ENCODE data around the gene RTN4RL1.
A peak's percentile ranks its signal among the peaks of the same experiment; 100 is the strongest.
"Not testable (repeated sequence)": the region's sequence is repeated elsewhere in the genome, so short reads cannot be mapped to it uniquely, and the experiment has no call there.

Gene RTN4RL1

GRCh38 chr17:2029911-2030778 lies 5.0 kb upstream of the RTN4RL1 start, which contains the start of gene DPH1:
Gene DPH1 (plus strand): TSS chr17:2030153. CDS start chr17:2030170, 17 bp downstream.
- peak; percentile 81 to 99 (median 90) for DNase-seq
- intact Hi-C loops (cut with DNase I): loop anchor here (10.0 kb wide), 1 partner anchor 315 kb away; the partner anchor contains the start of gene TLCD2

GRCh38 chr17:2028737-2029136 lies 3.6 kb upstream of the RTN4RL1 start:
- intact Hi-C loops (cut with DNase I): no loop called here
- no peak for DNase-seq

GRCh38 chr17:2028234-2028614 lies 3.1 kb upstream of the RTN4RL1 start:
- intact Hi-C loops (cut with DNase I): no loop called here
- DNase-seq: no peak

GRCh38 chr17:2027528-2028233 lies 2.5 kb upstream of the RTN4RL1 start:
- peak in 2 of 10 donors; percentile 82 to 85 for DNase-seq
- intact Hi-C loops (cut with DNase I): no loop called here

GRCh38 chr17:2025622-2026309 lies 632 bp upstream of the RTN4RL1 start:
- intact Hi-C loops (cut with DNase I): loop anchor here (1.0 kb wide), 1 partner anchor 117 kb away; no protein-coding TSS in a partner anchor
- DNase-seq: peak in 9 of 10 donors; percentile 55 to 95 (median 79)

- intact Hi-C loops (cut with DNase I): no loop called here
- peak in 1 of 10 donors; percentile 77 for DNase-seq
These were observed 438 bp downstream of the RTN4RL1 start for GRCh38 chr17:2024572-2025219.

- intact Hi-C loops (cut with DNase I): no loop called here
- DNase-seq: peak in 3 of 10 donors; percentile 83 to 92 (median 83)
These were observed 1.2 kb downstream of the RTN4RL1 start for GRCh38 chr17:2023692-2024571.

- no peak for DNase-seq
- intact Hi-C loops (cut with DNase I): no loop called here
These were observed 1.9 kb downstream of the RTN4RL1 start for GRCh38 chr17:2023256-2023655.

- intact Hi-C loops (cut with DNase I): no loop called here
- peak in 2 of 10 donors; percentile 88 for DNase-seq
These were observed 2.4 kb downstream of the RTN4RL1 start for GRCh38 chr17:2022647-2023240.

- no peak for DNase-seq
- intact Hi-C loops (cut with DNase I): no loop called here
These were observed 4.4 kb downstream of the RTN4RL1 start for GRCh38 chr17:2020721-2021120.

GRCh38 chr17:2019723-2020122 lies 5.4 kb downstream of the RTN4RL1 start:
- intact Hi-C loops (cut with DNase I): no loop called here
- DNase-seq: no peak

GRCh38 chr17:2018716-2019510 lies 6.2 kb downstream of the RTN4RL1 start:
- intact Hi-C loops (cut with DNase I): no loop called here
- DNase-seq: peak in 1 of 10 donors; percentile 79

GRCh38 chr17:2017274-2017941 lies 7.7 kb downstream of the RTN4RL1 start:
- no peak for DNase-seq
- intact Hi-C loops (cut with DNase I): no loop called here

GRCh38 chr17:2016494-2016893 lies 8.6 kb downstream of the RTN4RL1 start:
- intact Hi-C loops (cut with DNase I): no loop called here
- no peak for DNase-seq

GRCh38 chr17:2015314-2015713 lies 9.8 kb downstream of the RTN4RL1 start:
- intact Hi-C loops (cut with DNase I): no loop called here
- DNase-seq: no peak

- no peak for DNase-seq
- intact Hi-C loops (cut with DNase I): no loop called here
These were observed 11.2 kb downstream of the RTN4RL1 start for GRCh38 chr17:2013994-2014317.

- DNase-seq; intact Hi-C loops (cut with DNase I): not testable (repeated sequence)
These were observed 11.7 kb downstream of the RTN4RL1 start for GRCh38 chr17:2013220-2013993.
